Pancreas (tissue), 10 donors: ENCODE results near the gene TTC7B. TPM values are rescaled to one million over a fixed set of nuclear protein-coding genes. Genes with fewer than 3 reads are reported as not detected.
"Not testable (repeated sequence)": the region's sequence is repeated elsewhere in the genome, so short reads cannot be mapped to it uniquely, and the experiment has no call there.

Experiments
- ATAC-seq, 4 donors: fragments of 200-7000 bp; cut with Tn5 transposase; one replicate each; pipeline versions ENCODE4 v1.8.0 to v1.9.1; 2020; ENCODE audit warnings: mild to moderate bottlenecking in 4 of 4, moderate library complexity in 4 of 4
- DNase-seq, 6 donors: peaks; one replicate each; pipeline ENCODE4 v3.0.0-alpha.2; 2020
- FAIRE-seq: peaks from 2 replicates; lab custom pipeline; 2012; peaks lifted over from hg19 to GRCh38; lab: Jason Lieb, UNC
- H3K27ac ChIP-seq, 4 donors: fragments of 200-600 bp; sonication (generic); 1 replicate in 3 of 4; 2 replicates in 1 of 4; pipeline versions ENCODE4 v1.5.0 to v1.8.0; 2020
- H3K27me3 ChIP-seq, 4 donors: fragments of 200-600 bp; one replicate each; pipeline ENCODE4 v1.8.0; 2021
- H3K36me3 ChIP-seq, 3 donors: fragments of 200-600 bp; sonication (generic) in 1 of 3; one replicate each; pipeline versions ENCODE4 v1.5.0 to v1.8.0; 2020 to 2021
- H3K4me1 ChIP-seq, 3 donors: fragments of 200-600 bp; one replicate each; pipeline ENCODE4 v1.8.0; 2021
- H3K4me3 ChIP-seq, 4 donors: fragments of 200-600 bp; sonication (generic) in 2 of 4; one replicate each; pipeline versions ENCODE4 v1.5.0 to v1.8.0; 2020 to 2021
- H3K9me3 ChIP-seq, 4 donors: fragments of 200-600 bp; one replicate each; pipeline ENCODE4 v1.8.0; 2021
- CTCF ChIP-seq, 4 donors: fragments of 200-600 bp; sonication (generic) in 3 of 4; IDR thresholded peaks; one replicate each; pipeline versions ENCODE4 v1.5.0 to v1.8.0; 2021; ENCODE audit warnings: antibody characterized with exemption in 4 of 4
- WGBS, 2 donors: extraction: QIAGEN DNeasy Blood & Tissue Kit; methylation state at CpG; one replicate each; pipeline ENCODE4 v1.1.7; 2013; 5-methylcytosine and 5-hydroxymethylcytosine counted together
- intact Hi-C, 3 donors: fragments of 100-400 bp; cut with DNase I; formaldehyde crosslinking; loops; one replicate each; pipeline versions ENCODE4 v1.11.1 to v1.14.2; 2022
- polyA plus RNA-seq, 2 donors: library from polyadenylated mRNA; stranded (reverse); fragments of 200-250 nt; gene quantifications; one replicate each; pipeline ENCODE4 v1.2.3, GENCODE V29; 2013
- total RNA-seq, 6 donors: library from RNA; stranded (reverse); fragmentation: NEBNext Ultra II Directional in 4 of 6; extraction: Animal tissue kit (Norgen Biotek cat#: 25700) in 4 of 6; gene quantifications; one replicate each; pipeline versions ENCODE4 v1.2.1 to v1.2.4, GENCODE V29; 2021 to 2023
- donor health status: healthy with polysubstance abuse.
- donor health status: DM: no; HTN: no; CAD: no; lungs with moderate emphysema.
- donor health status: DM: no; HTN: no; CAD: no.
- donor health status: control.
- donor health status: control.
- donor health status: Bipolar disorder and iron deficiency.
- donor health status: DM: yes; HTN: yes; CAD: no.
- donor health status: DM: no; HTN: no; CAD: no.
- donor health status: DM: no; HTN: no; CAD: no.
- donor health status: DM: yes; HTN: yes; CAD: no.

TTC7B gene
- total and polyA plus RNA-seq, 8 donors: 8.9 to 39.6 (median 29.6) TPM

GRCh38 chr14:90532826-90533525, 283.3 kb downstream of the TTC7B start:
- FAIRE-seq (no peak), DNase-seq (peak in 3 of 6 donors; percentile 14 to 58 (median 48)), ATAC-seq (no peak)
- no peak overlapping the region for H3K4me3 ChIP-seq
- H3K27ac ChIP-seq: no peak overlapping the region
- no peaks in the 10 kb centered on the region for H3K36me3 ChIP-seq
- intact Hi-C loops: no loop called here
- H3K27me3 ChIP-seq: no peaks in the 10 kb centered on the region
- H3K9me3 ChIP-seq: no peaks in the 10 kb centered on the region
- H3K4me1 ChIP-seq: no peaks in the 10 kb centered on the region
- 81 to 88% methylated on average over 13 to 14 of the region's 14 CpGs for WGBS, 2 donors
- no peak for TF ChIP-seq CTCF (IDR thresholded peaks at IDR 0.05)

- Histone ChIP-seq H3K9me3 (no peaks in the 10 kb centered on the region), H3K4me3 (no peak overlapping the region), H3K4me1 (no peaks in the 10 kb centered on the region), H3K27ac (no peak overlapping the region), H3K36me3 (no peaks in the 10 kb centered on the region), H3K27me3 (no peaks in the 10 kb centered on the region)
- ATAC-seq: no peak
- no peak for TF ChIP-seq CTCF (IDR thresholded peaks at IDR 0.05)
- no peak for FAIRE-seq
- DNase-seq: no peak
- intact Hi-C loops: no loop called here
- WGBS, 2 donors: 90 to 91% methylated on average over 6 of the region's 6 CpGs
These were observed 284.7 kb downstream of the TTC7B start for GRCh38 chr14:90531497-90531896.

- no peak for FAIRE-seq
- Histone ChIP-seq H3K36me3 (no peaks in the 10 kb centered on the region), H3K4me3 (no peak overlapping the region), H3K27me3 (no peaks in the 10 kb centered on the region), H3K27ac (no peak overlapping the region), H3K9me3 (no peaks in the 10 kb centered on the region), H3K4me1 (no peaks in the 10 kb centered on the region)
- ATAC-seq: no peak
- TF ChIP-seq CTCF (IDR thresholded peaks at IDR 0.05): no peak
- intact Hi-C loops: no loop called here
- no peak for DNase-seq
- 76 to 82% methylated on average over 7 of the region's 7 CpGs for WGBS, 2 donors
These were observed 285.7 kb downstream of the TTC7B start for GRCh38 chr14:90530523-90530922.

- no peak for DNase-seq
- no peaks in the 10 kb centered on the region for H3K9me3 ChIP-seq
- WGBS, 2 donors: 94 to 98% methylated on average over 6 of the region's 6 CpGs
- H3K4me1 ChIP-seq: no peaks in the 10 kb centered on the region
- intact Hi-C loops: loop anchor here in 1 of 3 donors (10.0 kb wide), 1 partner anchor 123 kb away; no protein-coding TSS in a partner anchor
- no peaks in the 10 kb centered on the region for H3K27me3 ChIP-seq
- no peaks in the 10 kb centered on the region for H3K36me3 ChIP-seq
- ATAC-seq: no peak
- FAIRE-seq: no peak
- no peak for TF ChIP-seq CTCF (IDR thresholded peaks at IDR 0.05)
- H3K27ac ChIP-seq: no peak overlapping the region
- no peak overlapping the region for H3K4me3 ChIP-seq
These were observed 288.3 kb downstream of the TTC7B start for GRCh38 chr14:90527978-90528377.

GRCh38 chr14:90526536-90526935, 289.7 kb downstream of the TTC7B start:
- H3K4me3 ChIP-seq, H3K36me3 ChIP-seq, H3K27ac ChIP-seq, H3K9me3 ChIP-seq, FAIRE-seq, H3K4me1 ChIP-seq, H3K27me3 ChIP-seq, DNase-seq, ATAC-seq: not testable (repeated sequence)
- 69 to 81% methylated on average over 8 of the region's 8 CpGs for WGBS, 2 donors
- intact Hi-C loops: loop anchor here in 1 of 3 donors (10.0 kb wide), 1 partner anchor 122 kb away; no protein-coding TSS in a partner anchor

- FAIRE-seq: peak; percentile 41
- peak in 1 of 4 donors; percentile 29 for ATAC-seq
- intact Hi-C loops: loop anchor here in 1 of 3 donors (10.0 kb wide), 1 partner anchor 121 kb away; no protein-coding TSS in a partner anchor
- H3K9me3 ChIP-seq, H3K36me3 ChIP-seq, H3K4me1 ChIP-seq, H3K27me3 ChIP-seq, DNase-seq, H3K4me3 ChIP-seq, H3K27ac ChIP-seq: not testable (repeated sequence)
- 63 to 70% methylated on average over 26 to 30 of the region's 42 CpGs for WGBS, 2 donors
These were observed 290.7 kb downstream of the TTC7B start for GRCh38 chr14:90525353-90526028.
